ENCODE results near the gene C1orf159. TPM values are rescaled to one million over a fixed set of nuclear protein-coding genes. Genes with fewer than 3 reads are reported as not detected.

Gene C1orf159
- total RNA-seq (10 to 100 TPM; 13.4 to 17.1 TPM), total RNA-seq (16.4 to 20.2 reads per million in 2 donors)

DNA sequence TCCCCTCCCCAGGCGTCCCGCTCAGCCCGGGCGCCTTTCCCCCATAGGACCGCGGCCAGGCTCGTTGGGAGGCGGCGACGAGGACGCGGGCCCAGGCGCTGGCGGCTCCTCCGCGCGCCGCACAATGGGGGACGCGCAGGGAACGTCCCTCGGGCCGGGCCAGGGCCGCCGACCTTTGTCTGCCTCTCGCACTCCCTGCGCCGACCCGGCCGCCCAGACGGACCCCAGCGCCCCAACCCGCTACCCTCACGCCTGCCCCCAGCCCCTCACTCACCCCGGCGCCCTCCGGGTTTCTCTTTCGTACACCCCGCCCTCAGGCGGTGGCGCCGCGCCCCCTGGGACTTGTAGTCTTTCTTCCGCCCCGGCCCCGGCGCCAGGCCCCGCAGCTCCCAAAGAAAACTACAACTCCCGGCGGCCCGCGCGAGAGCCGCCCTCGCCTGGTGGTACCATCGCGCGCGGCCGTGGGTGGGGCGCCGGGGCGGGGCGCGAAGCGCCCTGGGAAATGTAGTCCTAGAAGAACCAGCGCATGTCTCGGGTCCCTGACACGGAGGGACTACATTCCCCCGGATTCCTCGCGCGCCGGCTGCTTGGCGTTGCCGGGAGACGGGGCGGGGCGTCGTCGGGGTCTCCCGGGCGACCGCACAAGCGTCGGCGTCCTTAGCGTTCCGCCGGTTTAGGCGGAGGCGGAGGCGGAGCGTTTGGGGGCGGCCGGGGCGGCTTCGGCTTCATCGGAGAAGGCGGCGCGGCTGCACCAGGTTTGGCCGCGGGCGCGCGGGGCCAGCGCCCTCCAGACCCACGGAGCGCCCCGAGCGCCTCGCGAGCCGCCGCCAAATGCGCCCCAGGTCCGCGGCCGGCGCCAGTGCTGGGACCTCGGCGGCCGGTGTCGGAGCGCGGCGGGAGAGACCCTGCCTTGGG, at the start of gene C1orf159:
Gene C1orf159, minus strand, starts transcription at position 304 of the 915 bp plus-strand sequence. CDS start 24,546 bp downstream, outside the sequence.
- peaks cover 11% of the 10 kb centered on the region for H3K4me1 Mint-ChIP-seq
- H3K9me3 ChIP-seq (ENCODE audit: control insufficient read depth, low read length, poor library complexity, severe bottlenecking), result no peaks in the 10 kb centered on the region
- no peak within 1 kb of the TSS for H3K27ac Mint-ChIP-seq
- peak; percentile 93 for ATAC-seq
- DNase-seq, result peak; percentile 97 to 99 (median 97)
- no peaks in the 10 kb centered on the region for H3K27me3 Mint-ChIP-seq
- peak within 1 kb of the TSS; percentile 92 for H3K4me3 Mint-ChIP-seq
- H3K36me3 Mint-ChIP-seq (ENCODE audit: low read depth), result peaks cover 3% of the 10 kb centered on the region

DNA sequence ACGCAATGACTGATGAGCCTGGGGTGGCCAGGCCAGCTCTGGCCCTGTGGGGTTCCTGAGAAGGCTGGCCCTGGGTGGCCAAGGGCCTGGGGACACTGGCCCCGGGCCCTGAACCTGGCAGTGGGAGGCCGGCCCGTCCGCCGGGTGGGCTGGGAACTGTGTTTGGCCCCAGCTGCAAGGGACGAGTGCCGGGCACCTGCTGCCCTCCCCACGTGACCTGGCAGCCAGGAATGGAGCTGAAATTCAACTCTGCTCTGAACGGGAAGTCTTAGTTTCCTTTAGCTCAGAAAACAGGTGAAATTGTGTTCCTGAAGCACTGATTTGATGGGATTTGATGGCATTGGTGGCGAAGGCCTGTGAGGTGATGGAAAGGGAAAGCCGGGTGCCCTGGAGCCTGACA, 49.6 kb upstream of the C1orf159 start:
- ATAC-seq (no peak), DNase-seq (no peak)
- peaks cover 6% of the 10 kb centered on the region for H3K4me1 Mint-ChIP-seq
- H3K9me3 ChIP-seq (ENCODE audit: control insufficient read depth, low read length, poor library complexity, severe bottlenecking), result no peaks in the 10 kb centered on the region
- no peaks in the 10 kb centered on the region for H3K36me3 Mint-ChIP-seq (ENCODE audit: low read depth)
- no peak overlapping the region for H3K4me3 Mint-ChIP-seq
- H3K27ac Mint-ChIP-seq, result no peak overlapping the region
- no peaks in the 10 kb centered on the region for H3K27me3 Mint-ChIP-seq

- Mint-ChIP-seq H3K36me3 (ENCODE audit: low read depth) (no peaks in the 10 kb centered on the region), H3K4me3 (no peak overlapping the region), H3K27me3 (no peaks in the 10 kb centered on the region), H3K27ac (no peak overlapping the region), H3K4me1 (peaks cover 3% of the 10 kb centered on the region)
- DNase-seq (no peak), ATAC-seq (no peak)
- no peaks in the 10 kb centered on the region for H3K9me3 ChIP-seq (ENCODE audit: control insufficient read depth, low read length, poor library complexity, severe bottlenecking)
Observed at GRCh38 chr1:1164701-1165451, 49.0 kb upstream of the C1orf159 start.

DNA sequence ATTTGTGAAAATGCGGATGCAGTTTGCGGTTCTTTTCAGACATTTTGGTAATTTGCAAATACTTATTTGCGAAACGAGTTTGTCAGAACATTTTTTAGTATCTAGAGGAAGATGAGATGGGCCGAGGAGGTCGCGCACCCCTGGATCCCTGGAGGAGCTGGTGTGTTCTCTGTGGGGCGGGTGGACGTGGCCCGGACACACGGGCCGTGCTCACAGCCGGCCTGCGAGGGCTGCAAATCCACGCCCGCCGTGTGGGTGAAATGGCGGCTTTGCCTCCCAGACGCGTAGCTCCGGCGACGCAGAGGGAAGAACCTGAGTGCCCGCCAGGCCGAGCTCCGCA, 48.4 kb upstream of the C1orf159 start:
- H3K27me3 Mint-ChIP-seq, result no peaks in the 10 kb centered on the region
- no peak for DNase-seq
- H3K4me1 Mint-ChIP-seq, result peaks cover 2% of the 10 kb centered on the region
- H3K27ac Mint-ChIP-seq, result no peak overlapping the region
- no peaks in the 10 kb centered on the region for H3K9me3 ChIP-seq (ENCODE audit: control insufficient read depth, low read length, poor library complexity, severe bottlenecking)
- no peak overlapping the region for H3K4me3 Mint-ChIP-seq
- no peak for ATAC-seq
- no peaks in the 10 kb centered on the region for H3K36me3 Mint-ChIP-seq (ENCODE audit: low read depth)

DNA sequence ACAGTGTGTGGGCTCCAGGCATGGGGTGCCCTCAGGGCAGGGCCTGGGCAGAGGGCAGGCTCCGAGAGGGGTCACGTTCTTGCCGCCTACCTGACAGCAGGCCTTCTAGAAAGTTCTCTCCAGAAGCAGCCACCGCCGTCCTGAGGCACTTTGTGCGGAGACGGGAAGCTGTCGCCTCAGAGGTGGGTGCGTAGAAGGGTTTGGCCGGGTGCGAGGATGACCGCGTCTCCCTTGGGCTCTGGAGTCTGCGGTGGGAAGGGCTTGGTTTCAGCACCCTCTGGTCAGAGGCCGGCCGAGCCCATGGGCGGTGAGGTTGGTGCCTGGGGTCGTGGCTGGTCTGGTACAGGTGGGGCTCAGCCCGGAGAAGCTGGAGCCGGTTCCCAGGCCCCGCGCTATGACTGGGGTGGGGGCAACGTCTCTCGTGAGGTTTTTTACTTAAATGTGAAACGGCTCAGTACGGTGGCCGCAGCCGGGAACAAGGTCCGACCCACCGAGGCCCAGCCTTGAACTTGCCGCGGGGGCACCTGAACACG, 47.7 kb upstream of the C1orf159 start:
- H3K4me1 Mint-ChIP-seq, result peaks cover 2% of the 10 kb centered on the region
- H3K27me3 Mint-ChIP-seq, result no peaks in the 10 kb centered on the region
- ATAC-seq (no peak), DNase-seq (no peak)
- no peaks in the 10 kb centered on the region for H3K36me3 Mint-ChIP-seq (ENCODE audit: low read depth)
- no peak overlapping the region for H3K4me3 Mint-ChIP-seq
- no peak overlapping the region for H3K27ac Mint-ChIP-seq
- H3K9me3 ChIP-seq (ENCODE audit: control insufficient read depth, low read length, poor library complexity, severe bottlenecking), result no peaks in the 10 kb centered on the region

DNA sequence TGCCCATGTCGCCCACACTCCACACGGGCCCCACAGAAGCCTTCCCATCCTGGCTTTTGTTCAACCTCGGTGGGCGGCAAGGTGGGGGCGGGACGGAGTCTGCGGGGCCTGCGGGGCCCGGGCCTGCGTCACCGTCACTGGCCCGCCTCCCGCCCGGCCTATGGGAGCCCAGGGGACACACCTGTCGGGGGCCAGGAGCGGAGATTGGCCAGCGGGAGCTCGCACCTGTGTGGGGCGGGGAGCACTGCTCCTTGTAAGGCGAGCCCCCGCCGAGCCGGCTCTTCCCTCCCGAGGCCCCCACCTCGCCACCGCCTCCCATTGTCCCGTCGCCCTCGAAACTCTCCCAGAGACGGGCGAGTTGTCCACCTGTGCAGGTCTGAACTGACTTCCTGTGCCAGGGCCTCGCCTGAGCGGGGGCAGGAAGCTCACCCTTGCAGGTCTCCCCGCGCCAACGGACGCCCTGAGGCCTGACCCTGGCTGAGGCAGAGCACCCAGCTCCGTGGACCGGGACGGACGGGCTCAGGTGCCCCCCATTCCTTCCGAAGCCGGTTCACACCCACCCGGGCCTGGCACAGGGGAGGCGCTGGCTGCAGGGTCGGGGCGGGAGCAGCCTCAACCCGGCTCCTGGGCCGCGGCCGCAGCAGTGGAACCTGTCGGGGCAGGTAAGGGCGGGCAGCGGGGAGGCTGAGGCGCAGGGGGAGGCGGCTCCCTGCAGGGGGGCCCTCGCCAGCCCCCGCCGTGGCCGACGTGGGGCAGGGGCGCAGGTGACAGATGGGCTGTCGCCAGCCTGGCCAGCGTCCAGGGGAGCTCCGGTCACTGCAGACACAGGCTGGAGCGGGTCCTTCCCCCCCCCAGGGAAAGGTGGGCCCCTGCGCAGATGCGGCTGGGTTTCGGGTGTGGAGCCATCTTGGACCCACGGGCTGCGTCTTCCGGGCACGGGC, 47.0 kb upstream of the C1orf159 start:
- no peaks in the 10 kb centered on the region for H3K36me3 Mint-ChIP-seq (ENCODE audit: low read depth)
- peaks cover 2% of the 10 kb centered on the region for H3K4me1 Mint-ChIP-seq
- no peak for DNase-seq

GRCh38 chr1:1161683-1162079, 45.8 kb upstream of the C1orf159 start:
- Mint-ChIP-seq H3K4me1 (peaks cover 2% of the 10 kb centered on the region), H3K4me3 (no peak overlapping the region), H3K27me3 (no peaks in the 10 kb centered on the region), H3K27ac (no peak overlapping the region), H3K36me3 (ENCODE audit: low read depth) (no peaks in the 10 kb centered on the region)
- H3K9me3 ChIP-seq (ENCODE audit: control insufficient read depth, low read length, poor library complexity, severe bottlenecking), result no peaks in the 10 kb centered on the region
- ATAC-seq (no peak), DNase-seq (no peak)

More for the DNA sequence above, 47.0 kb upstream of the C1orf159 start:
- H3K9me3 ChIP-seq (ENCODE audit: control insufficient read depth, low read length, poor library complexity, severe bottlenecking), result no peaks in the 10 kb centered on the region
- Mint-ChIP-seq H3K27me3 (no peaks in the 10 kb centered on the region), H3K27ac (no peak overlapping the region), H3K4me3 (no peak overlapping the region)
- ATAC-seq, result no peak

GRCh38 chr1:1161078-1161682, 45.3 kb upstream of the C1orf159 start:
- H3K4me1 Mint-ChIP-seq, result peaks cover 2% of the 10 kb centered on the region
- no peaks in the 10 kb centered on the region for H3K9me3 ChIP-seq (ENCODE audit: control insufficient read depth, low read length, poor library complexity, severe bottlenecking)
- no peak overlapping the region for H3K27ac Mint-ChIP-seq
- no peaks in the 10 kb centered on the region for H3K36me3 Mint-ChIP-seq (ENCODE audit: low read depth)
- DNase-seq (no peak), ATAC-seq (no peak)
- H3K4me3 Mint-ChIP-seq, result no peak overlapping the region
- H3K27me3 Mint-ChIP-seq, result no peaks in the 10 kb centered on the region

DNA sequence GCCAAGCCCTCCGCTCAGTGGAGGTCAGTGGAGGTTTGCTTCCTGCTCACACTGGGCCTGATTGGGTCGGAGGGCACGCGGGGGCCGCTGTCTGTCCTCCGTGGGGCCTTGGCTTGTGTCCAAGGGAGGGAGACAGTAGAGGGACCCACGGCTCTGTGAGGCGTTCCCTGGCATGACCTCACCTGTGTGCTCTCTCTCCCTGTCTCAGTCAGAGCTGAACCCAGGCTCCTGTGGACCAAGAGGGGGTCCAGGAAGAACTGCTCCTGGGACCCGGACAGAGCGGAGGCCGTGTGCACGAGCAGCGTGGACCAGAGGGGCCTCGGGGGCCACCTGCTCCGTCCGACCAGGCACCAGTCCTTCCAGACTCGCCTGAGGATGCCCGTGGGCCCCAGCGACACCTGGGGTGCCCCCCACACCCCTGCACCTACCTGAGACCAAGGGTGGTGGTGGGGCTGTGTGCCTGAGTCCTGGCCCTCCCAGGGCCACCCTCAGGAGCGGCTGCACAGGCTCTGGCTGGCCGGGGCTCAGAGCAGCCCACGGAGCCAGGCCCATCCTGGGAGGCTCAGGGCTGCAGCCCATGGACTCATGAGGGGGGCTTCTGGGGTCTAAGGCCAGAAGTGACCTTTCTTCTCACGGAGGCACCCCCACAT, 44.5 kb upstream of the C1orf159 start:
- Mint-ChIP-seq H3K36me3 (ENCODE audit: low read depth) (no peaks in the 10 kb centered on the region), H3K4me1 (no peaks in the 10 kb centered on the region), H3K27me3 (no peaks in the 10 kb centered on the region), H3K27ac (peak overlapping the region; percentile 21), H3K4me3 (no peak overlapping the region)
- H3K9me3 ChIP-seq (ENCODE audit: control insufficient read depth, low read length, poor library complexity, severe bottlenecking), result no peaks in the 10 kb centered on the region
- DNase-seq, result no peak
- no peak for ATAC-seq

GRCh38 chr1:1157914-1158710, 42.2 kb upstream of the C1orf159 start:
- Mint-ChIP-seq H3K4me3 (peak overlapping the region; percentile 78), H3K27me3 (no peaks in the 10 kb centered on the region), H3K36me3 (ENCODE audit: low read depth) (no peaks in the 10 kb centered on the region), H3K4me1 (no peaks in the 10 kb centered on the region), H3K27ac (no peak overlapping the region)
- ATAC-seq (peak; percentile 71), DNase-seq (no peak)
- H3K9me3 ChIP-seq (ENCODE audit: control insufficient read depth, low read length, poor library complexity, severe bottlenecking), result no peaks in the 10 kb centered on the region

GRCh38 chr1:1157426-1157913, 41.6 kb upstream of the C1orf159 start:
- H3K4me1 Mint-ChIP-seq, result no peaks in the 10 kb centered on the region
- no peaks in the 10 kb centered on the region for H3K27me3 Mint-ChIP-seq
- peak; percentile 75 for ATAC-seq

More at GRCh38 chr1:1157426-1157913, 41.6 kb upstream of the C1orf159 start:
- no peaks in the 10 kb centered on the region for H3K9me3 ChIP-seq (ENCODE audit: control insufficient read depth, low read length, poor library complexity, severe bottlenecking)
- Mint-ChIP-seq H3K36me3 (ENCODE audit: low read depth) (no peaks in the 10 kb centered on the region), H3K4me3 (peak overlapping the region; percentile 78), H3K27ac (no peak overlapping the region)
- DNase-seq, result peak; percentile 25 to 60 (median 58)

Data from T-helper 17 cell (primary cell).